CD4-positive, alpha-beta T cell (primary cell): ENCODE data around the gene TMOD4. TPM values are rescaled to one million over a fixed set of nuclear protein-coding genes. Genes with fewer than 3 reads are reported as not detected.

Experiments
- ATAC-seq: fragments of 200-7000 bp; cut with Tn5 transposase; one replicate; pipeline ENCODE4 v1.10.0; 2022; ENCODE audit warnings: mild to moderate bottlenecking; ENCODE audit not compliant: poor library complexity
- CTCF ChIA-PET: fragments of 350-600 bp; sonication (Branson Sonifier 250); formaldehyde crosslinking; loops from one replicate; lab custom pipeline; 2021; ENCODE audit warnings: antibody characterized with exemption, inconsistent platforms; lab: Charles Lee
- POLR2A ChIA-PET: fragments of 350-600 bp; sonication (Branson Sonifier 250); formaldehyde crosslinking; loops from one replicate; lab custom pipeline; 2021; ENCODE audit warnings: antibody characterized with exemption, inconsistent platforms; lab: Charles Lee
- DNase-seq, 14 experiments: peaks; one replicate each; pipeline ENCODE4 v3.0.0-alpha.2; 2013 to 2020; ENCODE audit warnings: mixed read lengths in 2 of 14
- H3K27ac ChIP-seq, 2 donors: one replicate each; pipeline versions ENCODE4 v1.5.1 to v1.7.0; 2013; ENCODE audit warnings: low read length in 2 of 2, low read depth in 1 of 2, mild to moderate bottlenecking in 1 of 2
- H3K27me3 ChIP-seq, 2 experiments: 1 replicate in 1 of 2; 2 replicates in 1 of 2; pipeline versions ENCODE4 v1.6.1 to v1.7.0; 2013; ENCODE audit warnings: low read length in 2 of 2, control low read depth in 1 of 2, mild to moderate bottlenecking in 1 of 2, moderate library complexity in 1 of 2; ENCODE audit not compliant: insufficient read depth in 2 of 2, control insufficient read depth in 1 of 2
- H3K36me3 ChIP-seq: one replicate; pipeline ENCODE4 v1.6.1; 2013; ENCODE audit warnings: low read length, control low read depth; ENCODE audit not compliant: insufficient read depth
- H3K4me1 ChIP-seq: one replicate; pipeline ENCODE4 v1.6.1; 2013; ENCODE audit warnings: low read length, control low read depth; ENCODE audit not compliant: insufficient read depth
- H3K4me3 ChIP-seq: one replicate; pipeline ENCODE4 v1.5.1; 2013; ENCODE audit warnings: mild to moderate bottlenecking, low read length, moderate library complexity
- H3K9me3 ChIP-seq, 2 experiments: 1 replicate in 1 of 2; 2 replicates in 1 of 2; pipeline versions ENCODE4 v1.6.1 to v1.7.0; 2013; ENCODE audit warnings: low read length in 2 of 2, mild to moderate bottlenecking in 2 of 2, control low read depth in 1 of 2, moderate library complexity in 1 of 2; ENCODE audit not compliant: control insufficient read depth in 1 of 2, insufficient read depth in 1 of 2
- H3K27ac Mint-ChIP-seq: one replicate; pipeline ENCODE4 v1.8.0; 2020; ENCODE audit warnings: mixed read lengths
- H3K27me3 Mint-ChIP-seq: one replicate; pipeline ENCODE4 v1.8.0; 2021; ENCODE audit warnings: mixed read lengths
- H3K36me3 Mint-ChIP-seq: one replicate; pipeline ENCODE4 v1.8.0; 2021; ENCODE audit warnings: low read depth, mixed read lengths
- H3K4me1 Mint-ChIP-seq: one replicate; pipeline ENCODE4 v1.8.0; 2021; ENCODE audit warnings: low read depth, mixed read lengths
- H3K4me3 Mint-ChIP-seq: one replicate; pipeline ENCODE4 v1.8.0; 2020; ENCODE audit warnings: mild to moderate bottlenecking, mixed read lengths
- H3K9me3 Mint-ChIP-seq: one replicate; pipeline ENCODE4 v1.8.0; 2020; ENCODE audit warnings: mixed read lengths
- intact Hi-C, 2 experiments: fragments of 100-400 bp; cut with DNase I in 1 of 2; cut with micrococcal nuclease in 1 of 2; formaldehyde crosslinking; loops; one replicate each; pipeline versions ENCODE4 v1.15.1 to v1.9.0; 2023 to 2025; cut with DNase I, micrococcal nuclease
- total RNA-seq, 174 experiments: library from RNA in 2 of 174; stranded (reverse) in 2 of 174; gene quantifications; one replicate each; pipeline ENCODE4 v1.2.3 and lab custom pipeline; 2021 to 2026
- TF ChIP-seq, protein P1 (sequence below): fragments of 200-600 bp; IDR thresholded peaks from one replicate; pipeline ENCODE4 v1.8.0; 2022; ENCODE audit warnings: antibody characterized with exemption, mild to moderate bottlenecking

The TMOD4 gene
- total RNA-seq, 2 experiments from 2014 or later = 1.6 TPM; not detected in 1

GRCh38 chr1:151199873-151200581 is 24.2 kb upstream of the TMOD4 start:
- POLR2A ChIA-PET = interaction anchor here (1.3 to 1.8 kb wide), 2 partner anchors 10 to 47 kb away, joined by 3 to 18 read pairs; partner anchors contain the start of gene VPS72
- H3K9me3 ChIP-seq = no peaks in the 10 kb centered on the region
- Mint-ChIP-seq H3K36me3 (peaks cover 47% of the 10 kb centered on the region), H3K4me1 (peaks cover 59% of the 10 kb centered on the region), H3K27me3 (peaks cover 4% of the 10 kb centered on the region), H3K27ac (peak overlapping the region; percentile 96), H3K9me3 (no peaks in the 10 kb centered on the region), H3K4me3 (peak overlapping the region; percentile 98)
- DNase-seq = peak in 3 of 14 experiments; percentile 34 to 50 (median 38)
- no peak for ATAC-seq
- peaks cover 46% of the 10 kb centered on the region for H3K4me1 ChIP-seq
- H3K36me3 ChIP-seq = peaks cover 23% of the 10 kb centered on the region
- CTCF ChIA-PET = interaction anchor here (1.2 to 1.3 kb wide), 2 partner anchors 10 to 52 kb away, joined by 3 to 4 read pairs; partner anchors contain the start of gene VPS72
- no peak overlapping the region for H3K27ac ChIP-seq
- TF ChIP-seq, protein P1, sequence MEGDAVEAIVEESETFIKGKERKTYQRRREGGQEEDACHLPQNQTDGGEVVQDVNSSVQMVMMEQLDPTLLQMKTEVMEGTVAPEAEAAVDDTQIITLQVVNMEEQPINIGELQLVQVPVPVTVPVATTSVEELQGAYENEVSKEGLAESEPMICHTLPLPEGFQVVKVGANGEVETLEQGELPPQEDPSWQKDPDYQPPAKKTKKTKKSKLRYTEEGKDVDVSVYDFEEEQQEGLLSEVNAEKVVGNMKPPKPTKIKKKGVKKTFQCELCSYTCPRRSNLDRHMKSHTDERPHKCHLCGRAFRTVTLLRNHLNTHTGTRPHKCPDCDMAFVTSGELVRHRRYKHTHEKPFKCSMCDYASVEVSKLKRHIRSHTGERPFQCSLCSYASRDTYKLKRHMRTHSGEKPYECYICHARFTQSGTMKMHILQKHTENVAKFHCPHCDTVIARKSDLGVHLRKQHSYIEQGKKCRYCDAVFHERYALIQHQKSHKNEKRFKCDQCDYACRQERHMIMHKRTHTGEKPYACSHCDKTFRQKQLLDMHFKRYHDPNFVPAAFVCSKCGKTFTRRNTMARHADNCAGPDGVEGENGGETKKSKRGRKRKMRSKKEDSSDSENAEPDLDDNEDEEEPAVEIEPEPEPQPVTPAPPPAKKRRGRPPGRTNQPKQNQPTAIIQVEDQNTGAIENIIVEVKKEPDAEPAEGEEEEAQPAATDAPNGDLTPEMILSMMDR = no peak
- H3K27me3 ChIP-seq = no peaks in the 10 kb centered on the region
- H3K4me3 ChIP-seq = peak overlapping the region; percentile 93
- intact Hi-C loops = loop anchor here (2.0 to 10.0 kb wide), 2 partner anchors 145 to 199 kb away; partner anchors contain the start of genes PSMB4 (in 1 of the 2) and RFX5 (in 1 of the 2)

- Mint-ChIP-seq H3K27ac (peak within 1 kb of the TSS; percentile 96), H3K27me3 (peaks cover 4% of the 10 kb centered on the region), H3K4me1 (peaks cover 48% of the 10 kb centered on the region), H3K36me3 (peaks cover 37% of the 10 kb centered on the region), H3K9me3 (no peaks in the 10 kb centered on the region), H3K4me3 (peak within 1 kb of the TSS; percentile 98)
- POLR2A ChIA-PET = interaction anchor here (1.0 to 1.8 kb wide), 5 partner anchors 9 to 83 kb away, joined by 3 to 18 read pairs (median 4); partner anchors contain the start of genes SCNM1, VPS72 and ZNF687
- TF ChIP-seq, protein P1 = no peak
- intact Hi-C loops = loop anchor here (1.0 to 10.0 kb wide), 4 partner anchors 8 to 200 kb away; partner anchors contain the start of genes PSMB4 (in 1 of the 2), PSMD4 (in 1 of the 2), RFX5 (in 1 of the 2) and VPS72 (in 1 of the 2)
- Histone ChIP-seq H3K9me3 (no peaks in the 10 kb centered on the region), H3K27ac (peak within 1 kb of the TSS; percentile 69 to 77), H3K4me1 (peaks cover 43% of the 10 kb centered on the region), H3K27me3 (no peaks in the 10 kb centered on the region), H3K36me3 (peaks cover 12% of the 10 kb centered on the region), H3K4me3 (peak within 1 kb of the TSS; percentile 93)
- CTCF ChIA-PET = interaction anchor here (0.6 kb wide), 1 partner anchor 53 kb away, joined by 4 read pairs; no protein-coding TSS in a partner anchor
- ATAC-seq (peak; percentile 95), DNase-seq (peak; percentile 96 to 99 (median 99))
Observed at GRCh38 chr1:151198254-151199127, 22.7 kb upstream of the TMOD4 start, which contains the start of gene PIP5K1A. Gene PIP5K1A (plus strand): TSS chr1:151198552. CDS start chr1:151198997, 445 bp downstream.

DNA sequence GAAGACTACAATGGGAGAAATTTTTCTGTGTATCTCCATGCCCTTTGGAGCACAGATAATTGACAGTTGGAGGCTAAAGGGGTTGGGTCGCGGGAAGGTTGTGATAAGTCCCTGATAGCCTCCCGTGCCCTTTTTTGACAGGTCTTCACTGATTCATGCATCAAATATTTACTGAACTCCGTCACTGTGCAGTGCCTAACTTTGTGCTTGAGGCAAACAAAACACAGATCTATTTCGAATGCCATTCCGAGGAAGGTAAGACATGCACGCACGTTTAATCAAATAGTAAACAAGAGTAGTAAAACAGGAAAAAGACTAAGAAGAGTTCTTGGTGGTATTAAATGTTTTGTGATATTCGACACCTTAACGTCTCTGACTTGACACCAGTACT is 22.1 kb upstream of the TMOD4 start:
- intact Hi-C loops = loop anchor here (1.0 to 10.0 kb wide), 4 partner anchors 8 to 201 kb away; partner anchors contain the start of genes PSMB4 (in 1 of the 2), PSMD4 (in 1 of the 2), RFX5 (in 1 of the 2) and VPS72 (in 1 of the 2)
- Histone ChIP-seq H3K36me3 (peaks cover 8% of the 10 kb centered on the region), H3K27ac (peak overlapping the region; percentile 3 to 12), H3K9me3 (no peaks in the 10 kb centered on the region), H3K27me3 (no peaks in the 10 kb centered on the region), H3K4me1 (peaks cover 43% of the 10 kb centered on the region), H3K4me3 (peak overlapping the region; percentile 93)
- H3K4me1 Mint-ChIP-seq = peaks cover 48% of the 10 kb centered on the region
- H3K27ac Mint-ChIP-seq = peak overlapping the region; percentile 96
- TF ChIP-seq, protein P1 = no peak
- H3K4me3 Mint-ChIP-seq = peak overlapping the region; percentile 98
- no peaks in the 10 kb centered on the region for H3K9me3 Mint-ChIP-seq
- CTCF ChIA-PET = no interaction called here
- DNase-seq (peak in 2 of 14 experiments; percentile 8 to 32), ATAC-seq (no peak)
- POLR2A ChIA-PET = interaction anchor here (1.1 to 1.8 kb wide), 3 partner anchors 8 to 84 kb away, joined by 4 to 18 read pairs (median 4); partner anchors contain the start of genes VPS72 and ZNF687
- peaks cover 34% of the 10 kb centered on the region for H3K36me3 Mint-ChIP-seq
- H3K27me3 Mint-ChIP-seq = peaks cover 4% of the 10 kb centered on the region
